ENCODE measurements around the gene FBXL3.
"Not testable (repeated sequence)": the region's sequence is repeated elsewhere in the genome, so short reads cannot be mapped to it uniquely, and the experiment has no call there.

Gene FBXL3

DNA sequence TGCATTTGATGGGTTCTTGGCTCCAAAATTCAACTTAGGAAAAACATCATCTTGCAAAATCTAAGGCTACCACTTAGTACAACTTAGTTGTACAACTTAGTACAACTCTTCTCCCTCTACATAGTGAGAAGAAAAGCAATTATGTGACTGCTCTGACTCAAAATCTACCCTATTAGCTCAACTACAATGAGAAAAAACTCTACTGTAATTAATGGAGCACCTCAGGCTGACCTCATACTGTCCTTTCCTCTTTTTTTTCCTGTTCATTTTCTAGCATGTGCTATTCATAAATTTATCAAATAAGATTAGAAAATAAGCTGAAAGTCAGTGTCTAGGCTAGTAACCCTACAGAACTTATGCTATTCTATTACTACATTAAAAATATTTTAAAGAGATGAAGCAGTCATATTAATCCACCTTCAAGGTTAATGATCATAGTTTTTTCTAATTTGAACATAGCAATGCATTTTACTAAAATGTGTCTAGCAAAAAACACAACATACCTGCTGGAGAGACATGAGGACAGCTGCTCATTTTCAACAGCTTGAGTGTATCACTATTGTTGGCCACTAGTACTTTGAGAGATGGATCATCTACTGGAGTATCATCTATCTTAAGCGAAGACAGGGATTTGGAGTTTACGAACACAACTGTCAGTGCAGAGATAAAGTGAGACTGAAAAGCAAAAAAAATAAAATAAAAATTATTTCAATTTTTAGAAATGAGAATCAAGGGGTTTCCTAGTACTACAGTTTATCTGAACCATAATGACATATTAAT lies 11.9 kb downstream of the FBXL3 start:
- TF ChIP-seq CTCF (IDR thresholded peaks at IDR 0.05; ENCODE audit: low read depth, low read length), result no peak
- H3K4me3 ChIP-seq (ENCODE audit: low read depth, low read length), result no peak overlapping the region

- no peak overlapping the region for H3K4me3 ChIP-seq (ENCODE audit: low read depth, low read length)
- TF ChIP-seq CTCF (IDR thresholded peaks at IDR 0.05; ENCODE audit: low read depth, low read length), result no peak
Measured at GRCh38 chr13:77013853-77014542, 13.0 kb downstream of the FBXL3 start.

DNA sequence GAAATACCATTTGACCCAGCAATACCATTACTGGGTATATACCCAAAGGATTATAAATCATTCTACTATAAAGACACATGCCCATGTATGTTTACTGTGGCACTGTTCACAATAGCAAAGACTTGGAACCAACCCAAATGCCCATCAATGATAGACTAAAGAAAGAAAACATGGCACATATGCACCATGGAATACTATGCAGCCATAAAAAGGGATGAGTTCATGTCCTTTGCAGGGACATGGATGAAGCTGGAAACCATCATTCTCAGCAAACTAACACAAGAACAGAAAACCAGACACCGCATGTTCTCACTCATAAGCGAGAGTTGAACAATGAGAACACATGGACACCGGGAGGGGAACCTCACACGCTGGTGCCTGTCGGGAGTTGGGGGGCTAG lies 17.2 kb downstream of the FBXL3 start:
- not testable (repeated sequence) for H3K4me3 ChIP-seq (ENCODE audit: low read depth, low read length)

DNA sequence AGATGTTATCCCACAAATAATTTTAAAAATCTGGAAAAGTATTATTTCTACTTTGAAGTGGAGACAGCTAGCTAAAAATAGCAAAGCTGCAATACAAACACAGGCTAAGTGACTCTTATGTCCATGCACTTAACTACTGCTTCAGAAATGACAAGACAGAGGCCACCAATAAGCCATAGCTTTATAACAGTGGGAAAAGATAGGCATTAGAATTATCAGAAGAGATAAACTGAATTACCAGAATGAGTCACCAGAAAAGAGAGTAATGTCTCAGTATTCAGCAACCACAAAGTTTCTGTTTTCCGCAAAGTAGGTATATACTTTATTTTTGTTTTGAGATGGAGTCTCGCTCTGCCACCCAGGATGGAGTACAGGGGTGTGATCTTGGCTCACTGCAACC lies 17.9 kb downstream of the FBXL3 start:
- no peak for TF ChIP-seq CTCF (IDR thresholded peaks at IDR 0.05; ENCODE audit: low read depth, low read length)
- H3K4me3 ChIP-seq (ENCODE audit: low read depth, low read length), result no peak overlapping the region

GRCh38 chr13:77008337-77008736 lies 18.6 kb downstream of the FBXL3 start:
- not testable (repeated sequence) for H3K4me3 ChIP-seq (ENCODE audit: low read depth, low read length)

DNA sequence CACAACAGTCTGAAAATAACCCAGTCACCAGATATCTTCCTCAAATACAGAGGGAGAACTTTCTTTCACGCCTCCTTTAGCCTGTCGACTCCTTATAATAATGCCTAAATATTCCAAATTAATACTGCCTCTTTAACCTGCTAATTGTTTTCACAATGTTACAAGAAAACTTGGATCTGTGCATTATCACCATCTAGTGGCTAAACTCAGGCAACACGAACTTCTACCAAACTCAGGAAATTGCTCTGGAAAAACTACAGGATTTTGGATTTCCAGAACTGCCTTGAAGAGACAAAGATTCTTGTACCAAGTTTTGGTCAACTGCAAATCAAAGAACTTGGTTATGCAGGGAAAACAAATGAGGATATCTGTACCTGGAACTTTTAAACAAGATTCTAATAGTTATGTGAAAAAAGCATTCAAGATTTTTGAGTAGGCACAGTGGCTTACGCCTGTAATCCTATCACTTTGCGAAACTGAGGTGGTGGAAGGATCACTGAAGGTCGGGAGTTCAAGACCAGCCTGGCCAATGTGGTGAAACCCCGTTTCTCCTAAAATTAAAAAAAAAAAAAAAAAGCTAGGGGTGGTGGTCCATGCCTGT lies 24.3 kb downstream of the FBXL3 start:
- no peak overlapping the region for H3K4me3 ChIP-seq (ENCODE audit: low read depth, low read length)

GRCh38 chr13:77001963-77002587 lies 24.9 kb downstream of the FBXL3 start:
- H3K4me3 ChIP-seq (ENCODE audit: low read depth, low read length), result no peak overlapping the region
- no peak for TF ChIP-seq CTCF (IDR thresholded peaks at IDR 0.05; ENCODE audit: low read depth, low read length)

More for the DNA sequence above, 24.3 kb downstream of the FBXL3 start:
- TF ChIP-seq CTCF (IDR thresholded peaks at IDR 0.05; ENCODE audit: low read depth, low read length), result peak; percentile 59

GRCh38 chr13:77001540-77001939 lies 25.4 kb downstream of the FBXL3 start:
- no peak for TF ChIP-seq CTCF (IDR thresholded peaks at IDR 0.05; ENCODE audit: low read depth, low read length)

More at GRCh38 chr13:77001540-77001939, 25.4 kb downstream of the FBXL3 start:
- H3K4me3 ChIP-seq (ENCODE audit: low read depth, low read length), result no peak overlapping the region
